HG03103 (cell line): ENCODE measurements around the gene FNBP1.

Experiments
- ATAC-seq: cut with Tn5 transposase; IDR thresholded peaks from one replicate; pipeline ENCODE4 v1.9.1; 2021; ENCODE audit warnings: low read depth; ENCODE audit not compliant: unreplicated experiment

The FNBP1 gene

GRCh38 chr9:129867136-129868022 lies 175.6 kb downstream of the FNBP1 start:
- ATAC-seq, result no peak

DNA sequence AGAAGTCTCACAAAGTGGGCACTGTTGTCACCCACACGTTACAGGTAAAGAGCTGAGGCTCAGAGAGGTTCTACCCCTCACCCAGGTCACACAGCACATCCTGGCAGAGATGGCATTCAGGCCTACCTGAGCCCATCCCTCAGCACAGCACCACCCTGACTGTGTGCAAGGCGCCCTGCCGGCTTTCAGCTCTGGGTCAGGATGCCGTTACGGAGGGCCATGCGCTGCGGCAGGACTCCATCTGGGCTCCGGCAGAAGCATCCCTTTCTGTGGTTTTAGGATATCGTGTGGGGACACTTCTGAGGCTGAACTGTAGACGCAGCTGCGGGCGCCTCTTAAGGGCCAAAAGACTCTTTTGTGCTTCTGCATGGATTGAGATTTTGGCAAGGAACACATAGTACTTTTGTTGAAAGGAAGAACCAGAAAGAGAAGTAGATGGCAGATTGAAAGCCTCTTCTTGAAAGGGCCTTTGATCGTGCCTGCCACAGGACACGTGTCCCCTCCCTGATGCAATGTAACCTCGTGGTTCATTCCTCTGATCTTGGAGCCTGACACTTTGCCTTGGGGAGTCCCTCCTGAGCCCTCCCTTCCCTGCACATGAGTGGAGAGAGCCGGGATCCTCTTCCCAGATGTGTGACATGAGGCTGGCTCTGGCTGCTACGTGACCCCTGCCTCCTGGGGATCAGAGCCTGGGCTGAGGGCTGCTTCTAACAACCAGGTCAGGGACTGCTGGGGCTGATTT lies 176.4 kb downstream of the FNBP1 start:
- no peak for ATAC-seq

- ATAC-seq, result no peak
Measured at GRCh38 chr9:129865668-129866320, 177.2 kb downstream of the FNBP1 start.

DNA sequence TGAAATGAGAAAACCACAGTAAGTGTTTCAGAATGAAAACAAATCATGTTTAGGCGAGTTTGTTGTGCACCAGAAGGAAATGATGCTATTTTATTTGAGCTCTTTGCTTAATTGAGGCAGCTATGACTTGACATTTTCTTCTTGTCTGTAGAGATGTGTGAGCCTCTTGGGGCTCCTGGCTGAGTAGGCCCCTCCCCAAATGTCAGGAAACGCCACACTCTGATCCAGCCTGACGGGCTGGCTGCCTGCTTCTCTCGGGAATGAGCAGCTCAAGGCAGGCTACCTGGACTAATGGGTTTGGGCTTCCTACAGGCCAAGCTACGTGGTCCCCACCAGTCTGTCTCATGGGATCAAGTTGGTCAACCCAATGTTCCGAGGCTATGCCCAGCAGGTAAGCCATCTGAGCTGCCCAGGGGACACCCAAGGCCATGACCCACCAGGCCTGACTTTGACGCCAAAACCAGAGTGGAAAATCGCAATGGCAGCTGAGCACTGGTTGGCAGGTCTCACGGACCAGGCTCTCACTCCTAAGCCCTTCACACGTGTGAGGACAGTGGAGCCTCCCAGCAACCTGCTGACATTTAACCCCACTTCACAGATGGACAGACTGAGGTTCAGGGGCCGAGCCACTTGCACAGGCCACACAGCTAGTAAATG lies 177.9 kb downstream of the FNBP1 start:
- ATAC-seq, result no peak

GRCh38 chr9:129863059-129863690 lies 179.8 kb downstream of the FNBP1 start:
- no peak for ATAC-seq

DNA sequence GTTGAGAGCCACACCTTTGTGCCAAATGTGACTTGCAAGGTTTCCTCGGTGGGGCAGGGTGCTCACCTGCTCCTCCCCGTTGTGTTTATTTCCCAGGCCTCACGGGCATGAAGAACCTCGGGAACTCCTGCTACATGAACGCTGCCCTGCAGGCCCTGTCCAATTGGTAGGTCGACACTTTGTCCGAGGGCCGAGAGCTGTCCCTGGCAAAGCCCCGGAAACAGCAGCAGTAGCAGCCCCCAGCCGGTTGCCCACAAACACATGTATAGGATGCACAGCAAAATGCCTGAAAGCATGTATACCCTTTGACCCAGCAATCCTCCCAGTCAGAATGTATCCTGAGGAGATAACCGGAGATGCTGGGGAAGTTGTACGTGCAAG lies 181.6 kb downstream of the FNBP1 start:
- ATAC-seq, result no peak

DNA sequence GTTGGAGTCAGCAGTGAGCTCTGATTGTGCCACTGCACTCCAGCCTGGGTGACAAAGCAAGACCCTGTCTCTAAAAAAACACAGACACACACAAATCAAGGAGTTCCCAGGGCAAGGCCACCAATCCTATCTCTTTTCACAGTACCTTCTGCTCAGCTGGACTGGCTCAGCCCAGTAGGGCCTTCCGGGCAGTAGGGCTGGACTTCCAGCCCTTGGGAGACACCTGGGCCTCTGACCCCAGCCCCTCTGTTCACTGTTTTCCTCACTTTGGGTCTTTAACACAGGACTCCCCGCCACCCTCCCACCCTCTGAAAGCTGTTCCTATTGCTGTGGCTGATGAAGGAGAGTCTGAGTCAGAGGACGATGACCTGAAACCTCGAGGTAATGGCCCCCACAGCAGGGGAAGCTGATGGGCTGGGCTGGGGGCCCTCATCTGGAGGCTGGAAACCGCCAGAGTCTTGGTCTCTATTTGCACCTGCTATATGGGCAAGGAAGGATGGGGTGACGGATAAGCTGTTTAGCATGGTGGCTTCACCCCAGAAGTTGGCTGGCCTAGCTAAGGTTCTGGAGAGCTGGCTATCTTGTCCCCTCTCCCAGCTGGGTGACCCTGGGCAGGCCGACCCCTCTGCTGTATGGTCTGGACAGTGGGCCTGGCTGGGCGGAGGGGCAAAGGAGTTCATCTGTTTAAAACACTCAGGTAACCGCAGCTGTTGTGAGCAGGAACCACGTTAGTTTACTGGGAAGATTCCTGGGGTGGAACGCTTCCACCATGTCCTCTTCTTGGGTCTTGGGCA lies 182.1 kb downstream of the FNBP1 start:
- ATAC-seq, result no peak

- no peak for ATAC-seq
Measured at GRCh38 chr9:129858167-129858962, 184.6 kb downstream of the FNBP1 start.

DNA sequence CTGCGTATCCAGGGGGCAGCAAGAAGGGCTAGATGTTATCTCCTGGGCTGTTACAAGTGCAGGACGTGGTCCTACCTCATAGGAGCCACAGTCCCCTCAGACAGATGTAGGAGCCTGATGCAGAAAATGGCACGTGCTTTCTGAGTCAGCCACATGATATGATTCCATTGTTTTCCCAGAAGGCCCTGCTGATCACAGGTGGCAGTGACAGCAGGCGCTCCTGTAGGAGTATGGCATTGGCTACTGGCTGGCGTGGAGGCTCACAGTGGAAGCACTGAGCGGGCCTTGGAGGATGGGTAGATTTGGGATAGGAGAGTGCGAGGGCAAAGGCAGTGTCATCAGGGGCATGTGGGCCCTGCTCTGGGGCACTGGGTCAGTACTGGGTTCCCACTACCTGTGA lies 185.8 kb downstream of the FNBP1 start:
- ATAC-seq, result no peak

GRCh38 chr9:129854588-129855110 lies 188.3 kb downstream of the FNBP1 start:
- ATAC-seq, result no peak

DNA sequence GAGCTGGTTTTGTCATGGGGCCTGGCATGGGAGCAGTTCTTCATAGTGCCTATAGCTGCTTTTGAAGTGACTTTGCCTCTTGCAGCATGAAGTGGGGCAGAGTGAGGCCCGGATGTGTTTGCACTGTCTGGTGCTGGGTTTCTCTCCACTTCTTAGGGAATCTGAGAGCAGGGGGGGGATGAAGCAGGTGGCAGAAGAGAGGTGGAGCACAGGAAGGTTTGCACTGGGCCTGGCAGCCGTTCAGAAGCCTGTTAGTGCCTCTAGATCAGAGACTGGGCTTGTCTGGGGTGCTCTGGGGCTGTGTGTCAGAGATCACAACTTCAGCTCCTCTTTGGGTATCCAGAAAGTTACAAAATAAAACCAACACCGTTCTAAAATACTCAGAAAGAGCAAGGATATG lies 189.4 kb downstream of the FNBP1 start:
- ATAC-seq, result no peak

DNA sequence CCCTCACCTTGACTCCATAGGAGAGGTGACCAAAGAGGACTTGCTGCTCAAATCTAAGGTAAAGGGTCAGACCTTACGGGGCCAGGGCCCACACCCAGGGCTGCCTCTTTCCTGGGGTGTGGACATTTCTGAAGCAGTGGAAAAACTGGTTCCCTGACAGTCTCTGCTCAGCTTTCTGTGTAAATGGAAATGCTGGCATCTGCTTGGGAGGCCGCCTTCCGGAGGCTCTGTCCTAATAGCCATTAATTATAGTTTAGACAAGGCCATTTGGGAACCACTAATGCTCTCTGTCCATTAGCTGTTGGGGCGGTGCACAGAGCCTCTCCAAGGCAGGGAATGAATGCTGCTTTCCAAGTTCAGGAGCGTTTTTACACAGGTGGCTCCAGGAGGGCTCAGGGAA lies 190.4 kb downstream of the FNBP1 start:
- ATAC-seq, result no peak

- ATAC-seq, result no peak
Measured at GRCh38 chr9:129851821-129852220, 191.2 kb downstream of the FNBP1 start.

- ATAC-seq, result no peak
Measured at GRCh38 chr9:129850821-129851550, 192.0 kb downstream of the FNBP1 start.

DNA sequence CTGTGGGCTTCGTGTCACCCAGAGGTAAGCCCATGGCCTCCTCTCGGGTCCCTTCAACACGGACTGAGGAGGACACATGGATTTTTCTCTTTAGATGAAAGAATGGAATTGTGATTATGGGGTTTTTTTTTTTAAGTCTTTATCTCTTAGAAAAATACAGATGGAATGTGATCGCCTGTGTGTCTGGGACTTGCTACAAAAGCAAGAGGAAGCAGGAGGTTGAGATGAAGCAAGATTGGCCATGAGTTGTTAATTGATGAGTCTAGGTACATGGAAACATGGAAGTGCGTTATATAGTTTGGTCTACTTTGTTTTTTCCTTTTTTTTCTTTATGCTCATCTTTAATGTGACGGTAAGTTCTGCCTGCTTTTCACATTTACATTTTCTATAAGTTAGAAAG lies 193.1 kb downstream of the FNBP1 start:
- no peak for ATAC-seq

GRCh38 chr9:129848712-129849441 lies 194.1 kb downstream of the FNBP1 start:
- ATAC-seq, result no peak

DNA sequence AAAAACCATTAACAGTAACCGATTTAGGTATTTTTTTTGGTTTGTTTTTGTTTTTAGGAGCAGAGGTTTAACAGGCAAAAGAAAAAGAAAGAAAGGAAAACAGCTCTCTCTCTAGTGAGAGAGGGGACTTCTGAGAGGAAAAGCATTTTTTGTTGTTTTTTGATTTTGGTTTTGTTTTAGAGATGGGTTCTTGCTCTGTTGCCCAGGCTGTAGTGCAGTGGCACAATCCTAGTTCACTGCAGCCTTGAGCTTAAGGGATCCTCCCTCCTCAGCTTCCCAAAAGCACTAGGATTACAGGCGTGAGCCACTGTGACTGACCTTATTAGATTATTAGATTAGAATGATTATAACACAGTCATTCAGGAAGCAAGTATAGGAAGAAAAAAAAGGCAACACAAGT lies 197.6 kb downstream of the FNBP1 start:
- ATAC-seq, result no peak
